GM23338 (cell line): Measurements from ENCODE around the gene U2AF1L4. TPM values are rescaled to one million over a fixed set of nuclear protein-coding genes. Genes with fewer than 3 reads are reported as not detected.

Experiments used
- ATAC-seq: fragments of 200-7000 bp; cut with Tn5 transposase; 3 replicates; pipeline ENCODE4 v1.9.1; 2020
- DNase-seq: peaks from one replicate; pipeline ENCODE4 v3.0.0-alpha.2; 2015; ENCODE audit warnings: low spot score
- H2AFZ ChIP-seq: fragments of 200-600 bp; sonication (generic); 2 replicates; pipeline ENCODE4 v1.8.0; 2016; ENCODE audit warnings: antibody characterized with exemption, mild to moderate bottlenecking, moderate library complexity
- H3F3A ChIP-seq: fragments of 200-600 bp; sonication (generic); replicated peaks from 2 replicates; pipeline ENCODE4 v1.8.0; 2017; ENCODE audit warnings: antibody characterized with exemption, mixed run types, low read depth
- H3K27ac ChIP-seq: fragments of 200-600 bp; sonication (generic); 2 replicates; pipeline ENCODE4 v1.6.1; 2016; ENCODE audit warnings: low read depth
- H3K27me3 ChIP-seq: fragments of 200-600 bp; sonication (generic); 2 replicates; pipeline ENCODE4 v1.8.0; 2016; ENCODE audit warnings: mild to moderate bottlenecking, mixed run types, moderate library complexity; ENCODE audit not compliant: insufficient read depth
- H3K36me3 ChIP-seq: fragments of 200-600 bp; sonication (generic); 2 replicates; pipeline ENCODE4 v1.8.0; 2016; ENCODE audit warnings: mild to moderate bottlenecking; ENCODE audit not compliant: insufficient read depth
- H3K4me1 ChIP-seq: fragments of 200-600 bp; sonication (generic); 2 replicates; pipeline ENCODE4 v1.8.0; 2016; ENCODE audit warnings: mild to moderate bottlenecking, moderate library complexity; ENCODE audit not compliant: insufficient read depth
- H3K4me2 ChIP-seq: fragments of 200-600 bp; sonication (generic); 2 replicates; pipeline ENCODE4 v1.7.1; 2017; ENCODE audit warnings: mixed run types
- H3K4me3 ChIP-seq: fragments of 200-600 bp; sonication (generic); 2 replicates; pipeline ENCODE4 v1.6.1; 2016; ENCODE audit warnings: mixed run types
- H3K79me2 ChIP-seq: fragments of 200-600 bp; sonication (generic); replicated peaks from 2 replicates; pipeline ENCODE4 v1.8.0; 2017; ENCODE audit warnings: mild to moderate bottlenecking; ENCODE audit not compliant: insufficient read depth
- H3K9me2 ChIP-seq: fragments of 200-600 bp; sonication (generic); 2 replicates; pipeline ENCODE4 v1.8.0; 2017; ENCODE audit not compliant: insufficient read depth
- H4K20me1 ChIP-seq: fragments of 200-600 bp; sonication (generic); replicated peaks from 2 replicates; pipeline ENCODE4 v1.8.0; 2017; ENCODE audit warnings: mild to moderate bottlenecking; ENCODE audit not compliant: insufficient read depth
- H3K27ac Mint-ChIP-seq: 2 replicates; pipeline ENCODE4 v1.8.0; 2020; ENCODE audit warnings: inconsistent platforms, mild to moderate bottlenecking, moderate library complexity, mixed read lengths
- H3K27me3 Mint-ChIP-seq: 3 replicates; pipeline ENCODE4 v1.8.0; 2022; ENCODE audit warnings: low read depth, mild to moderate bottlenecking, moderate library complexity, mixed read lengths, inconsistent platforms; ENCODE audit not compliant: insufficient read depth, poor library complexity
- H3K36me3 Mint-ChIP-seq: 3 replicates; pipeline ENCODE4 v1.8.0; 2021; ENCODE audit warnings: low read depth, mild to moderate bottlenecking, inconsistent platforms, moderate library complexity, mixed read lengths
- H3K4me1 Mint-ChIP-seq: 3 replicates; pipeline ENCODE4 v1.8.0; 2020; ENCODE audit warnings: mild to moderate bottlenecking, inconsistent platforms, mixed read lengths
- H3K4me3 Mint-ChIP-seq: 3 replicates; pipeline ENCODE4 v1.8.0; 2021; ENCODE audit warnings: moderate library complexity, mild to moderate bottlenecking, inconsistent platforms, mixed read lengths
- H3K9me3 Mint-ChIP-seq: 3 replicates; pipeline ENCODE4 v1.8.0; 2020; ENCODE audit warnings: moderate library complexity, mild to moderate bottlenecking, inconsistent platforms, mixed read lengths
- CTCF ChIP-seq, 2 experiments: fragments of 200-600 bp in 1 of 2; sonication (generic) in 1 of 2; conservative IDR thresholded peaks; 2 replicates each; pipeline versions ENCODE4 v1.5.1 to v1.6.1; 2016 to 2017; ENCODE audit warnings: antibody characterized with exemption in 2 of 2, low read depth in 2 of 2, mild to moderate bottlenecking in 2 of 2, moderate library complexity in 1 of 2
- ZNF114 ChIP-seq: fragments of 250-450 bp; sonication (Bioruptor Pico); IDR thresholded peaks from 2 replicates; pipeline ENCODE4 v1.5.0; 2020; ENCODE audit warnings: mild to moderate bottlenecking, moderate library complexity
- ZNF462 ChIP-seq: fragments of 250-450 bp; sonication (Bioruptor Pico); IDR thresholded peaks from 2 replicates; pipeline ENCODE4 v1.5.0; 2020; ENCODE audit warnings: mild to moderate bottlenecking, moderate library complexity
- polyA plus RNA-seq: library from polyadenylated mRNA; unstranded; fragments of >200 nt; fragmentation: Nextera tagmentation; extraction: Ambion mirVana; gene quantifications from 2 replicates; pipeline ENCODE4 v1.2.1, GENCODE V29; 2016
- total RNA-seq: library from RNA; depleted of rRNA; stranded (reverse); fragments of >200 nt; shearing (Covaris generic); gene quantifications from 2 replicates; pipeline ENCODE4 v1.2.3, GENCODE V29; 2014

The U2AF1L4 gene
- total and polyA plus RNA-seq, 2 experiments from 2014 or later: 13.1 to 23.7 TPM

DNA sequence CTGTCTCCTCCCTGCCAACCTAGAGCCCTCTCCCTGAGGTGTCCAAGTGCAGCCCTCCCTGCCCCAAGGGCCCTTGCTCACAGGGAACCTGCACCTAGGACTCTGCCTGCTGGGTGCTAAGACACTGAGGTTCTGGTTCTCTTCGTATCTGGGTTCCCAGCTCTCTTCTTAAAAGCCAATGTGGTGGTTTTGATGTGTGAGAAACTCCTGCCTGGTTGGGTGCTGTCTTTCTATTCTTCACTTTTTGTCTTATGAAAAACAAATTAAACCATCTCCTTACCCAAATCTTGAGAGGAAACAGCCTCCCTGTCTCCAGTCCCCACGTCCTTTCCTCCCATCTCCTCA, 31.7 kb downstream of the U2AF1L4 start:
- DNase-seq (no peak), ATAC-seq (no peak)
- Histone ChIP-seq H3K27me3 (no peaks in the 10 kb centered on the region), H3K9me2 (no peaks in the 10 kb centered on the region), H3K79me2 (peaks cover 3% of the 10 kb centered on the region), H4K20me1 (peaks cover under 1% of the 10 kb centered on the region; the same call in 1 of the 2 replicates), H3K27ac (no peak overlapping the region), H3K36me3 (no peaks in the 10 kb centered on the region), H3K4me3 (no peak overlapping the region), H3F3A (peaks cover 10% of the 10 kb centered on the region; the same call in 1 of the 2 replicates), H3K4me2 (no peak overlapping the region), H2AFZ (no peak overlapping the region), H3K4me1 (peaks cover 39% of the 10 kb centered on the region)
- Mint-ChIP-seq H3K4me3 (no peak overlapping the region; the same call in 2 of the 3 replicates), H3K27me3 (peaks cover 19% of the 10 kb centered on the region), H3K9me3 (no peaks in the 10 kb centered on the region), H3K36me3 (peaks cover 3% of the 10 kb centered on the region; the same call in 1 of the 3 replicates), H3K4me1 (peaks cover 47% of the 10 kb centered on the region), H3K27ac (no peak overlapping the region)
- TF ChIP-seq CTCF (conservative IDR thresholded peaks at IDR 0.05; ENCODE audit: low read depth in 2 of 2) (no peak), ZNF114 (no peak), ZNF462 (no peak)
